GM18505 (cell line): ENCODE data around the gene CEP44.

ENCODE experiments used
- ATAC-seq: cut with Tn5 transposase; IDR thresholded peaks from one replicate; pipeline ENCODE4 v1.9.1; 2021; ENCODE audit not compliant: unreplicated experiment
- POLR2A ChIP-seq: IDR thresholded peaks from 4 replicates; pipeline ENCODE4 v1.6.1; 2011; ENCODE audit warnings: borderline replicate concordance; ENCODE audit not compliant: insufficient read depth, insufficient read length; ENCODE audit errors: extremely low read depth

CEP44 gene

DNA sequence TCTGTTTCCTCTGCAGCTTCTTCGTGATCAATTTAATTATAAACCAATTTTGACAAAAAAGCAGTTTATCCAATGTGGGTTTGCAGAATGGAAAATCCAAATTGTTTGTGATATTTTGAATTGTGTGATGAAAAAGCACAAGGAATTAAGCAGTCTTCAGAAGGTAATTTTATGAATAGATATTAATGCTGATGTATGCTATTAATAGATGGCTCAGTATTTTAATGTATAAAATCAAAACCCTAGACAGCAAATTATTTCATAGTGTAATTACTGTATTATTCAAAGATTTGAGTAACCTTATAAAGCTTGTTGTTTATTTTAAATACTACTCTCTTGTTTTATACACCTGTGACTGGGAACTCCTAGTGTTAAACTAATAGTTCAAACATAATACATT, 20.0 kb downstream of the CEP44 start:
- no peak for ATAC-seq
- no peak for TF ChIP-seq POLR2A

DNA sequence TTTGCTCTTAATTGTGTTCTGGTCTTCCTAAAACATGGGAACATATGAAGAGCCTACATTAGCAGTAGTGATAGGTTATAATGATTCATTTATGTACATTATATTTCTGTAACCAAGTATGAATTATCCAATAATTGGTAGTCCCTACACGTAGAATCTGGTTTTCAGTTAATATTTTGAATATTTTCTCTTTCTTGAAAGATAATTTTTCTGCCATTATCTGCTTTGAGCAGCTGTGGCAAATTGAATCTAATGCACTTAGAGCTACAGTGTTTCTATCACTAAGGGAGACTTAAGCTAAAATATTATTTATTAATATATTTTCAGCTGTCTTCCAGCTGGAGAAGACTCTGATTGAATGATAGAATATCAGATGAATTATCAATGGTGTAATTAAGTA, 21.0 kb downstream of the CEP44 start:
- no peak for ATAC-seq
- no peak for TF ChIP-seq POLR2A

DNA sequence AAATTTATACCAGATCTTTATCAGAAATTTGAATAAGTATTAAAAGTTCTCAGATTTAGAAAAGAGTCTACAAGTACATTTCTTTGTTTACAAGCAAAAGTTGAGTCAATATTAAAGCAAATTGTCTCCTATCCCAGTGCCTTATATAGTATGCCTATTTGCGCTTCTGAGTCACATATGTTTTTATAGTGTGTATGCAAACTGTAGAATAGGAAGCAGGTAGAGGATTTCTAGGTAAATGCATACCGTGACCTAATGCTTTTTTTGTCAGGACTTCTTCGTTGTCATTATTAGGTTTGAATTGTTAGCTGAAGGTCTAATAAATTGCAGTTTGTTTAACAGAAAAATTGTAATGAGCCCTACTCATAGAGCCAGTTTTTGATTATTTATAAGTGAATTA, 22.2 kb downstream of the CEP44 start:
- TF ChIP-seq POLR2A: no peak
- no peak for ATAC-seq

DNA sequence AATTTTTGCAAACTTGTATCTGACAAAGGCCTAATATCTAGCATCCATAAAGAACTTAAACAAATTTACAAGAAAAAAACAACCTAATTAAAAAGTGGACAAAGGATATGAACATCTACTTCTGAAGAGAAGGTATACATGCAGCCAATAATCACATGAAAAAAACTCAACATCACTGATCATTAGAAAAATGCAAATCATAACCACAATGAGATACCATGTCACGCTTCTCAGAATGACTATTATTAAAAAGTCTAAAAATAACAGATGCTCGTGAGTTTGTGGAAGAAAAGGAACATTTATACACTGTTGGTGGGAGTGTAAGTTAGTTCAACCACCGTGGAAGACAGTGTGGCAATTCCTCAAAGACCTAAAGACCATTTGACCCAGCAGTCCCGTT, 24.0 kb downstream of the CEP44 start:
- no peak for ATAC-seq
- TF ChIP-seq POLR2A: no peak

DNA sequence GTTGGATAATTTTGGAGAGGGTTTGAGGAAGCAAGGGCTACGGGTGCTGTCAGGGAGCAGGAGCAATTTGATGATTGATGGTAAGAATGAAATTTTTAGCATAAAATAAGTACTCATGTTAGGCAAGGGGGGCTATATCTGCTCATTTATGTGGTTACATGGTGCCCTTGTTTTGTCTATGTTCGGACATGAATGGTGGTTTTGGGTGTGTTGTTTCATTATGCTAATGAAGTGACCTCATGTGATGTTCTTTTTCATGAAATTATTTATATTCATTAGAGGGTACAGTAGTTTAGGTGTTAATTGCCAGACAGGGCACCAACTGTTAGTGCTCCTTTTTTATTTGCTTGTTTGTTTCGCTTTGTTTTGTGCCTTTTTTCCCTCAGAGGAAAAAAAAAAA, 29.3 kb downstream of the CEP44 start:
- ATAC-seq: no peak
- no peak for TF ChIP-seq POLR2A

DNA sequence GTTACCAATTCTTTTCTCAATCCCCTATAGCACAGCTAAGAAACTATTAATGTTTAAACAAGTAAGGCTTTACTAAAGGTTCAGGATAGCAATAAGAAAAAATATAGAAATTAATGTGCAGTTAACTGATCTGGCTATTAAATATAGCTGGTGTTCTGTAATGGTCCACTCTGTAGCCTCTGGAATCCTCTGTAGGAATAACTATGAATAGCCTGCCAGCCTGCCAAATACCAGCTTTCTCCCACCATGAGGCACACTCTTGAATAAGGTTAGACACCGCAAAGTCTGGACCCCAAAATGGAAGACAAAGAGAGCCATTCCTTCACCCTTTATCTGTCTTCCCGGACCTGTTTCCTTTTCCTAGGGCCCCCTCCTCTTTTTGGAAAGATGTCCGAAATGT, 30.6 kb downstream of the CEP44 start:
- no peak for ATAC-seq
- TF ChIP-seq POLR2A: no peak

DNA sequence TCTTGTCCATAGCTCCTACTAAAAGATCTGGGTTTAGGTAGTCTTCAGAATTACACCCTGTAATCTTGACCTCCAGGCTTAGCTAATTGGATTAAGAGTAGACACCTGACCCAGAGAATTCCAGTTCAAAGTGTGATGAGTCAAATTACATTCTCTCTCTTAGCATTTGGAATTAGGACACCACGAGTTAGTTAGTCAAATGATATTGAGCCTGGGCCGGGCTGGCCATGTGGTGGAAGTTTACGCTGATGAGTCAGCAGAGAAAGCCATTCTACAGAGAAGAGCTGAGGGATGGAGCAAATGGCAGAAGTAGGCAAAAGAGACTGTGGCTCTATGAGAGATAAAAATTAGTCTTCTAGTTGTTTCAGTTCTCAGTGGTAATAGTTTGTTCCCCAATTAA, 31.1 kb downstream of the CEP44 start:
- no peak for ATAC-seq
- no peak for TF ChIP-seq POLR2A

DNA sequence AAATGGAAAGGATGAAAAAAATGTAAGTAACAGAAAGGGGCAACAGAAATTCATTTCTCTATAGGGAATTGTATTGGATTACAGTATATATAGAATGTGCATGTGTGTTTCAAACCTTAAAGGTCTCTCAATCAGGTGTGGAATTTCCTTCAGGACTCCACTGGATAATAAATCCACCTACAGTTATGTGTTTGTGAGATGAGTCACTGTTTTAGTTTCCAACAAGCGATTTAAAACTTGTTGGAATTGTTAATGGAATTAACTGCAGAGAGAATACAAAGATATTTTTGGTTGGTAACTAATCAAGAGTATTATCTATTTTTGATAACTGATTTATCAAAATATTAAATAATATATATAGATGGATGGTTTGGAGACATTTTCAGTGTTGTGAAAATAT, 32.8 kb downstream of the CEP44 start:
- TF ChIP-seq POLR2A: no peak
- ATAC-seq: no peak

DNA sequence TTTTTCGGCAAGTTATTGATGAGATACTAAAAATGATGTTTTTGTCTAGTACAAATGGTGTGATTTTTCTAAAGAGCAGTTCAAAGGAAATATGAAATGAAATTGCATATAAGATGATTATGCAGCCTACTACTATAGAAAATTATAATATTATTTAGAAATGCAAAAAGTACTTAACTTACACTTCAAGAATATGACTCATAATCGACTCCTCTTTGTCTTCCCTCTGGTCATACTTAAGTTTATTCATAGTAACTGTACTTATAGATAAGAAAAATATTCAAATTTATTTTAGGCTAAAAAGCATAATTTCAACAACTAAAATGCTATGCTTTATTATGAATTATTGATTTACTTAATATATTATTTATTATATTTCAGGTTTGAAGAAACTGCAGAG, 33.2 kb downstream of the CEP44 start:
- no peak for ATAC-seq
- TF ChIP-seq POLR2A: no peak

DNA sequence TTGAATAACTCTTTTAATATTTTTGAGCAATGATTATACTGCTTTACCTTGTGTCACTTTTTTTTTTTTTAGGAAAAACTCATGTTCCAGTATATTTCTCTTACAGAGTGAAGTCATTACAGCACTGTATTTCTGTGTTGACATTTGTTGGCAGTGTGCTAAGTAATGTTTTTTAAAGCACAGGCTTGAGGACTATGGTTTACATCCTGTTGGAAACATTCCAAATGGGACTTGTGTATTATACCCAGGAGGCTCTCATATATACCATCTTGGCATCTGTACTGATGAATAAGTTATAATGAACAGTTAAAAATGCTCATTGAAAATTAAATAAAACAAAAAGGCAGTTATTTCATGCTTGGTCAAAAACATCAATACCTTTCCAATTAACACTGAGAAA, 33.8 kb downstream of the CEP44 start:
- no peak for ATAC-seq
- TF ChIP-seq POLR2A: no peak

DNA sequence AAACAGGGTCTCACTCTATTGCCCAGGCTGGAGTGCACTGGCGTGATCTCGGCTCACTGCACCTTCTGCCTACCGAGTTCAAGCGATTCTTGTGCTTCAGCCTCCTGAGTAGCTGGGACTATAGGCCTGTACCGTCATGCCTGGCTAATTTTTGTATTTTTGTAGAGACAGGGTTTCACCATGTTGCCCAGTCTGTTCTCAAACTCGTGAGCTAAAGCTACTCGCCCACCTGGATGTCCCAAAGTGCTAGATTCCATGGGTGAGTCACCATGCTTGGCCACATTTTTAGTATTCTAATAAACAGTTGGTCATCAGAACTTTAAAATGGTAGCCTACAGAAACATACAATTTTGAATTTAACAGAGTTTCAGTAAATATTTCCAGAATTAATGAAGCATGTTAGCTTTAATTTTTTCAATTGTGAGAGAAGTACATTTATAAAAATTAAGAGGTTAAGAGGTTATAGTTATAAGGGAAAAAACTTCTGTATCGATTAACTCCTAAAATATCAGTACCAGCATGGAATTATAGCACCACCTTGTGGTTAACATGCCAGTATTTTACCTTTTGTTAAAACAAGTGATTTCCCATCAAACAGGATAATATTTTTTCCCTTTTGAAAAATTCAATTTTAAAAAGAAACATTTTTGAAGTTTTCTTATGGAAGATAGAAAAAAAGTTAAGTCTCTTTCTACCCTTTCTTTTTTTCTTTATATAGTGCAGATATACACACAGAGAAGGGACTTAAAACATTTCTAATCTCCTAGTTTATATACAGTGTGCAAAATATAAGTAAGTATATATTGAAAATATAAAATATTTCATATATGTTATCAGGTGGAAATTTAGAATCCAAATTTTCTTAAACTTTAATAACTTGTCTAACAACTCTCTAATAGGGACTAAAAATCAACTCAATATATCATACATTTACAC, 35.4 kb downstream of the CEP44 start:
- ATAC-seq: no peak
- TF ChIP-seq POLR2A: no peak

DNA sequence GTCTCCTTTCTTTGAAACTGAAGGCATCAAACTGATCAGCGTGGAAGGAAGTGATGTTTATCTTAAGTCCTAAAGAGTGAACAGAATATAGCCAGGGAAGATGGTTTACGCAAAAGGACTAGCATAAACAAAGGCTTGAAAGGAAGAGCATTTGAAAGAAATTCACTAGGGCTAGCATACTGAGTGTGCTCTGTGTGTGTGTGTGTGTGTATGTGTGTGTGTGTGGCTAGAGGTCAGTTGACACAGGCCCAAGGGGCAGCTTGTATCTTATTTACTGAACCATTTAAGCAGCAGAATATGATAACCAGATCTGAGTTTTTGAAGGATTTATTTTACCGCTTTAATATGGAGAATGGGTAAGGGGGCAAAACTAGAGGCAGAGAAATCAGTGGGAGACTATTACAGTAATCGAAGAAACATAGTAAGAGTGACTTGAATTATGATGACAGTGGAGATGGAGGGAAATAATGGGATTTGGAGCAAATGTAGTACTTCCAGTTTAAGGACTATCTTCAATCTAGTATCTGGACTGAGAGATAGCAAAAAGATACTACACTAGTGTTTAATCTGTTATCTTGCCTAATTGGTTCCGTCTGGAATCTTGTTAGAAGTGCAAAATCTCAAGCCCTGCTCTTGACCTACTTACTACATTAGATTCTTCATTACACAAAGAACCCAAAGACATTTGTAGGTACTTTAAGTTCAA, 36.9 kb downstream of the CEP44 start:
- ATAC-seq: no peak
- TF ChIP-seq POLR2A: no peak

DNA sequence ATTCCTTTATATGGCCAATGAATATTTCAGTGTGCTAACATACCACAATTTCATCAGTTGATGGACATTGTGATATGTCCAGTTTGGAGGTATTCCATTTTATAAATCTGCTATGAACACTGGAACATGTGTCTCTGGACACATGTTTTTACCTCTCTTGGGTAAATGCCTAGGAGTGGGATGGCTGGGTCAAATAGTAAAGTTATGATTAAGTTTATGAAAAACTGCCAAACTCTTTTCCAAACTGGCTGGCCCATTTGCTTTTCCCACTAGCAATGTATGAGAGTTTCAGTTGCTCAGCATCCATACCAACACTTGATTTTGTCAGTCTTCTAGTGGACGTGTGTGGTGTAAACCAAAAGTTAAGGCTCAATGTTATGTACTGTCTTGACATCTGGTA, 40.5 kb downstream of the CEP44 start:
- no peak for TF ChIP-seq POLR2A
- ATAC-seq: no peak

DNA sequence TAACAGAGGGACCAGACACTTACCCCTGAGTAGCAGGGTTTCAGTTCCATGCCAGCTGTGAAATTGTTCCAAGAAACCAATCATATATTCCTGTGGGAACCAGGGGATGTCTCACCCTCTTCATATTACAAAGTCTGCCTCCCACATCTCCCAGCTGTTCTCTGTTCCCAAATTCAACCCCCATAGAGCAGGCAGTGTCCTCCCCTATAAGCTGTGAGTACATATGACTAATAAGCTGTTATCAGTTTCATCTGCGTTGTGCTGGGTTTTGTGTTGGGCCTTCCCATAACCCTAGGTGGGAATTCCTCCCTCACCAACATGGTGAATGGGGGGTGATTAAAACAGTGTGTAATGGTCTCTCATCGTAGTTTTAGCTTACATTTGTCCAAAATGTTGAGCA, 41.0 kb downstream of the CEP44 start:
- no peak for TF ChIP-seq POLR2A
- no peak for ATAC-seq
